ENCODE data around the gene CDKN2A.

DNA sequence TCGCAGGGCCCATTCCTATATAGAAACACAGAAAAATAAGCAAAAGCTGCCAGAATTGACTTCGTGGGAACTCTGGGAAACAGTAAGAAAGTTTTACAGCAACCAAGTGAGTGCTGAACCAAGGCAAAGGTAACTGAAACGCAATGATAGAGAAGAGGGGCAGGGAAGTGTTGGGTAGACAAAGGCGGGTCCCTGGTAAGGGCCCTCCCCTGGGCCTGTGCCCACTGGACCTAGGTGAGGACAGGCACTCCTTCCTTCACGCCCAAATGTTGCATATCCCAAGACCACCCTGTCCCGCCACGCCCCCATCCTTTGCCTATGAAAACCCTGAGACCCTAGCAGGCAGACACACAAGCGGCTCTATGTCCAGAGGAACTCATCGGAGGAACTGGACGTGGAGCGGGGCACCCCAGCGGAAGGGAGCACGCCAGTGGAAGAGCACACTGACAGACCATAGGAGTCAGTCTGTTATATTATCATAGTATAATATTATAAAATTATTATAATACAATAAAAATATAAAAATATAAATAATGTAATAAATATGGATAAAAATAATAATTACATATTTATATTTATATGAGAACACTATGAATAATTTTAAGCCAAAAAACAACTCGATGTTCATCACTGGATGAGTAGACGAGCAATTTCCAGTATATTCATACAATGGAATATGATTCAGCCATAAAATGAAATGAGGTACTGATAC lies 27.9 kb downstream of the CDKN2A start:
- TF ChIP-seq, protein P1, sequence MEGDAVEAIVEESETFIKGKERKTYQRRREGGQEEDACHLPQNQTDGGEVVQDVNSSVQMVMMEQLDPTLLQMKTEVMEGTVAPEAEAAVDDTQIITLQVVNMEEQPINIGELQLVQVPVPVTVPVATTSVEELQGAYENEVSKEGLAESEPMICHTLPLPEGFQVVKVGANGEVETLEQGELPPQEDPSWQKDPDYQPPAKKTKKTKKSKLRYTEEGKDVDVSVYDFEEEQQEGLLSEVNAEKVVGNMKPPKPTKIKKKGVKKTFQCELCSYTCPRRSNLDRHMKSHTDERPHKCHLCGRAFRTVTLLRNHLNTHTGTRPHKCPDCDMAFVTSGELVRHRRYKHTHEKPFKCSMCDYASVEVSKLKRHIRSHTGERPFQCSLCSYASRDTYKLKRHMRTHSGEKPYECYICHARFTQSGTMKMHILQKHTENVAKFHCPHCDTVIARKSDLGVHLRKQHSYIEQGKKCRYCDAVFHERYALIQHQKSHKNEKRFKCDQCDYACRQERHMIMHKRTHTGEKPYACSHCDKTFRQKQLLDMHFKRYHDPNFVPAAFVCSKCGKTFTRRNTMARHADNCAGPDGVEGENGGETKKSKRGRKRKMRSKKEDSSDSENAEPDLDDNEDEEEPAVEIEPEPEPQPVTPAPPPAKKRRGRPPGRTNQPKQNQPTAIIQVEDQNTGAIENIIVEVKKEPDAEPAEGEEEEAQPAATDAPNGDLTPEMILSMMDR (conservative IDR thresholded peaks at IDR 0.05; ENCODE audit: low read depth, low read length): no peak
- TF ChIP-seq EZH2 (IDR thresholded peaks at IDR 0.05; ENCODE audit: low read length, unreplicated experiment): no peak
- TF ChIP-seq EZH2phosphoT487 (IDR thresholded peaks at IDR 0.05; ENCODE audit: borderline replicate concordance, low read length): no peak
